RWPE2 (cell line): ENCODE results near the gene IQGAP3.
A peak's percentile ranks its signal among the peaks of the same experiment; 100 is the strongest.

ENCODE experiments used
- ATAC-seq: fragments of 200-7000 bp; cut with Tn5 transposase; 3 replicates; pipeline ENCODE4 v1.9.1; 2021; ENCODE audit warnings: low read depth
- DNase-seq: peaks from one replicate; pipeline ENCODE4 v3.0.0-alpha.2; 2020; ENCODE audit warnings: low spot score
- H3K27ac ChIP-seq: fragments of 450-650 bp; 2 replicates; pipeline ENCODE4 v1.5.1; 2017; ENCODE audit warnings: mild to moderate bottlenecking; ENCODE audit not compliant: poor library complexity, severe bottlenecking
- H3K27me3 ChIP-seq: fragments of 250-450 bp; sonication (Bioruptor Pico); 2 replicates; pipeline ENCODE4 v1.5.1; 2021; ENCODE audit warnings: mild to moderate bottlenecking, moderate library complexity; ENCODE audit not compliant: insufficient read depth, poor library complexity, severe bottlenecking
- H3K36me3 ChIP-seq: fragments of 250-450 bp; sonication (Bioruptor Pico); 2 replicates; pipeline ENCODE4 v1.5.1; 2020; ENCODE audit warnings: low read depth, mild to moderate bottlenecking, moderate library complexity
- H3K4me1 ChIP-seq: fragments of 250-450 bp; sonication (Bioruptor Pico); 2 replicates; pipeline ENCODE4 v1.5.1; 2021; ENCODE audit warnings: mild to moderate bottlenecking, moderate library complexity; ENCODE audit not compliant: insufficient read depth, poor library complexity, severe bottlenecking
- H3K4me3 ChIP-seq: fragments of 250-450 bp; sonication (Bioruptor Pico); 2 replicates; pipeline ENCODE4 v1.5.1; 2021; ENCODE audit warnings: mild to moderate bottlenecking, moderate library complexity; ENCODE audit not compliant: severe bottlenecking
- H3K9me3 ChIP-seq: fragments of 250-450 bp; sonication (Bioruptor Pico); 2 replicates; pipeline ENCODE4 v1.5.1; 2021; ENCODE audit warnings: mild to moderate bottlenecking, moderate library complexity; ENCODE audit not compliant: severe bottlenecking
- CTCF ChIP-seq: fragments of 450-650 bp; IDR thresholded peaks from one replicate; pipeline ENCODE4 v1.5.1; 2017; ENCODE audit warnings: mild to moderate bottlenecking, moderate library complexity; ENCODE audit not compliant: poor library complexity, severe bottlenecking

Gene IQGAP3

GRCh38 chr1:156525071-156525501, 47.3 kb downstream of the IQGAP3 start:
- ATAC-seq, result no peak

GRCh38 chr1:156524481-156524869, 47.9 kb downstream of the IQGAP3 start:
- no peak for DNase-seq

More at GRCh38 chr1:156525071-156525501, 47.3 kb downstream of the IQGAP3 start:
- Histone ChIP-seq H3K4me3 (no peak overlapping the region), H3K27ac (no peak overlapping the region), H3K36me3 (peaks cover 39% of the 10 kb centered on the region), H3K27me3 (no peaks in the 10 kb centered on the region), H3K4me1 (no peaks in the 10 kb centered on the region), H3K9me3 (peaks cover 3% of the 10 kb centered on the region)
- TF ChIP-seq CTCF, result no peak
- DNase-seq, result no peak

GRCh38 chr1:156523801-156524480, 48.4 kb downstream of the IQGAP3 start:
- ATAC-seq, result no peak
- Histone ChIP-seq H3K27ac (no peak overlapping the region), H3K36me3 (peaks cover 31% of the 10 kb centered on the region)

More at GRCh38 chr1:156524481-156524869, 47.9 kb downstream of the IQGAP3 start:
- Histone ChIP-seq H3K27ac (no peak overlapping the region), H3K27me3 (no peaks in the 10 kb centered on the region), H3K36me3 (peaks cover 36% of the 10 kb centered on the region), H3K4me1 (no peaks in the 10 kb centered on the region), H3K4me3 (no peak overlapping the region), H3K9me3 (peaks cover 3% of the 10 kb centered on the region)
- TF ChIP-seq CTCF, result no peak
- ATAC-seq, result no peak

GRCh38 chr1:156522443-156522970, 49.9 kb downstream of the IQGAP3 start:
- DNase-seq, result no peak
- no peak overlapping the region for H3K4me3 ChIP-seq
- no peak overlapping the region for H3K27ac ChIP-seq
- ATAC-seq, result no peak
- no peaks in the 10 kb centered on the region for H3K4me1 ChIP-seq
- TF ChIP-seq CTCF, result no peak
- H3K36me3 ChIP-seq, result peaks cover 18% of the 10 kb centered on the region
- no peaks in the 10 kb centered on the region for H3K27me3 ChIP-seq
- H3K9me3 ChIP-seq, result peaks cover 3% of the 10 kb centered on the region

More at GRCh38 chr1:156523801-156524480, 48.4 kb downstream of the IQGAP3 start:
- TF ChIP-seq CTCF, result no peak
- H3K9me3 ChIP-seq, result peaks cover 3% of the 10 kb centered on the region
- H3K27me3 ChIP-seq, result no peaks in the 10 kb centered on the region
- no peaks in the 10 kb centered on the region for H3K4me1 ChIP-seq
- no peak for DNase-seq
- no peak overlapping the region for H3K4me3 ChIP-seq

- Histone ChIP-seq H3K4me1 (no peaks in the 10 kb centered on the region), H3K36me3 (no peaks in the 10 kb centered on the region), H3K4me3 (no peak overlapping the region), H3K27ac (no peak overlapping the region), H3K27me3 (no peaks in the 10 kb centered on the region), H3K9me3 (peaks cover 3% of the 10 kb centered on the region)
- DNase-seq (no peak), ATAC-seq (peak; percentile 88)
- TF ChIP-seq CTCF, result no peak
Measured at GRCh38 chr1:156517748-156518147, 54.6 kb downstream of the IQGAP3 start.
